ENCODE measurements around the gene FBXO15. TPM values are rescaled to one million over a fixed set of nuclear protein-coding genes. Genes with fewer than 3 reads are reported as not detected.
A peak's percentile ranks its signal among the peaks of the same experiment; 100 is the strongest.

FBXO15 gene
- total and polyA plus RNA-seq, 2 donors (not counting 1 experiment from before 2014, with no cell fraction given): 0.77 to 0.83 TPM

DNA sequence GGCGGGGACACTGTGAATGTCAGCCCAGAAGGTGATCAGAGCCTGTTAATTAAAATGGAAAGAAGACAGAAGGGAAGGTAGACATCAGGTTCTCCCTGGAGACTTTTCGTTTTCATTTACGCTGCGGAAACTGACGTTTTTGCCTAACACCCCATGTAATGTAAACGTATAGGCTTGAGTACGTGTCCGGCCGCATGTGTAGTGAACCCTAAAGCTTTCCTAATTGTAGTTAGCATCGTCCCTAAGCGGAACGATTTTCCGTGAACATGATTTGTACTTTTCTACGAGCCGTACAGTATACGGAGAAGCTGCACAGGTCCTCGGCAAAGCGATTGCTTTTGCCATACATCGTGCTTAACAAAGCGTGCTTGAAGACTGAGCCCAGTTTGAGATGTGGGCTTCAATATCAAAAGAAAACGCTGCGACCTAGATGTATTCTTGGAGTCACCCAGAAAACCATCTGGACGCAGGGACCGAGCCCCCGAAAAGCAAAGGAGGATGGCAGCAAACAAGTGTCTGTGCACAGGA lies 973 bp upstream of the FBXO15 start:
- peaks cover 47% of the 10 kb centered on the region for H3K79me2 ChIP-seq (ENCODE audit: control insufficient read depth, insufficient read depth, low read length)
- peak overlapping the region; percentile 46 for H3K4me2 ChIP-seq (ENCODE audit: extremely low read depth, insufficient read depth, low read length)
- H3K36me3 ChIP-seq (ENCODE audit: control insufficient read depth, insufficient read depth, low read length): peaks cover 2% of the 10 kb centered on the region
- peak overlapping the region; percentile 82 for H3K9ac ChIP-seq (ENCODE audit: insufficient read depth, low read length)
- H3K4me1 ChIP-seq (ENCODE audit: control insufficient read depth, extremely low read depth, insufficient read depth, low read length): peaks cover 6% of the 10 kb centered on the region
- H3K27me3 ChIP-seq (ENCODE audit: control insufficient read depth, insufficient read depth, low read length): no peaks in the 10 kb centered on the region
- H3K4me3 ChIP-seq (replicated peaks in 1 of 4; ENCODE audit: control extremely low read depth in 1 of 4, insufficient read depth in 1 of 4, low read depth in 3 of 4, low read length in 4 of 4): peak overlapping the region; percentile 86 to 99 (median 97)
- peak overlapping the region; percentile 90 for H3K27ac ChIP-seq (ENCODE audit: insufficient read depth, low read length)
- no peak for DNase-seq (ENCODE audit: low read depth in 2 of 2)
- peak overlapping the region; percentile 97 for H2AFZ ChIP-seq (ENCODE audit: low read length)
- H3K9me3 ChIP-seq (ENCODE audit: control insufficient read depth, insufficient read depth, low read depth, low read length): no peaks in the 10 kb centered on the region
- no peaks in the 10 kb centered on the region for H4K20me1 ChIP-seq (ENCODE audit: control insufficient read depth, extremely low read depth, insufficient read depth, low read length)
- TF ChIP-seq, protein P1, sequence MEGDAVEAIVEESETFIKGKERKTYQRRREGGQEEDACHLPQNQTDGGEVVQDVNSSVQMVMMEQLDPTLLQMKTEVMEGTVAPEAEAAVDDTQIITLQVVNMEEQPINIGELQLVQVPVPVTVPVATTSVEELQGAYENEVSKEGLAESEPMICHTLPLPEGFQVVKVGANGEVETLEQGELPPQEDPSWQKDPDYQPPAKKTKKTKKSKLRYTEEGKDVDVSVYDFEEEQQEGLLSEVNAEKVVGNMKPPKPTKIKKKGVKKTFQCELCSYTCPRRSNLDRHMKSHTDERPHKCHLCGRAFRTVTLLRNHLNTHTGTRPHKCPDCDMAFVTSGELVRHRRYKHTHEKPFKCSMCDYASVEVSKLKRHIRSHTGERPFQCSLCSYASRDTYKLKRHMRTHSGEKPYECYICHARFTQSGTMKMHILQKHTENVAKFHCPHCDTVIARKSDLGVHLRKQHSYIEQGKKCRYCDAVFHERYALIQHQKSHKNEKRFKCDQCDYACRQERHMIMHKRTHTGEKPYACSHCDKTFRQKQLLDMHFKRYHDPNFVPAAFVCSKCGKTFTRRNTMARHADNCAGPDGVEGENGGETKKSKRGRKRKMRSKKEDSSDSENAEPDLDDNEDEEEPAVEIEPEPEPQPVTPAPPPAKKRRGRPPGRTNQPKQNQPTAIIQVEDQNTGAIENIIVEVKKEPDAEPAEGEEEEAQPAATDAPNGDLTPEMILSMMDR (conservative IDR thresholded peaks at IDR 0.05 in 1 of 2, IDR thresholded peaks at IDR 0.05 in 1 of 2; ENCODE audit: low read depth in 1 of 2, low read length in 2 of 2): no peak
- no peak for TF ChIP-seq EZH2 (IDR thresholded peaks at IDR 0.05; ENCODE audit: low read length, missing control alignments)

DNA sequence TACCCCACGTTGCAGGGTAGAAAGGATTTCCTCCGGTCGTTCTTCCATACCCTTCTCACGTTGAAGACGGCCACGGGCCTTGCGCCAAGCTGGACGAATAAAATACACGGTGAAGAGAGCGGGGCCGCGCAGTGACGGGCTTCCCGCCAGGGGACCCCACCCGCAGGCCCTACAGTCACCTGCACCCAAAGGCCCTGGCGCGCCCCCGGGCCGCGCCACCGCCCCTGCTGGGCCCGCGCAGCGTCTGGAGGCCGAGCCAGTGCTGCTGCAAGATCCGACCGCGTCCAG lies 199 bp downstream of the FBXO15 start:
- Histone ChIP-seq H2AFZ (ENCODE audit: low read length) (peak overlapping the region; percentile 85), H3K4me2 (ENCODE audit: extremely low read depth, insufficient read depth, low read length) (peak overlapping the region; percentile 98), H3K4me1 (ENCODE audit: control insufficient read depth, extremely low read depth, insufficient read depth, low read length) (peaks cover 6% of the 10 kb centered on the region), H3K27me3 (ENCODE audit: control insufficient read depth, insufficient read depth, low read length) (no peaks in the 10 kb centered on the region), H4K20me1 (ENCODE audit: control insufficient read depth, extremely low read depth, insufficient read depth, low read length) (no peaks in the 10 kb centered on the region), H3K27ac (ENCODE audit: insufficient read depth, low read length) (no peak overlapping the region), H3K36me3 (ENCODE audit: control insufficient read depth, insufficient read depth, low read length) (peaks cover 2% of the 10 kb centered on the region), H3K9ac (ENCODE audit: insufficient read depth, low read length) (peak overlapping the region; percentile 49), H3K4me3 (replicated peaks in 1 of 4; ENCODE audit: control extremely low read depth in 1 of 4, insufficient read depth in 1 of 4, low read depth in 3 of 4, low read length in 4 of 4) (peak overlapping the region; percentile 86 to 99 (median 97)), H3K9me3 (ENCODE audit: control insufficient read depth, insufficient read depth, low read depth, low read length) (no peaks in the 10 kb centered on the region), H3K79me2 (ENCODE audit: control insufficient read depth, insufficient read depth, low read length) (peaks cover 40% of the 10 kb centered on the region)
- TF ChIP-seq, protein P1 (conservative IDR thresholded peaks at IDR 0.05 in 1 of 2, IDR thresholded peaks at IDR 0.05 in 1 of 2; ENCODE audit: low read depth in 1 of 2, low read length in 2 of 2): no peak
- no peak for TF ChIP-seq EZH2 (IDR thresholded peaks at IDR 0.05; ENCODE audit: low read length, missing control alignments)
- no peak for DNase-seq (ENCODE audit: low read depth in 2 of 2)

DNA sequence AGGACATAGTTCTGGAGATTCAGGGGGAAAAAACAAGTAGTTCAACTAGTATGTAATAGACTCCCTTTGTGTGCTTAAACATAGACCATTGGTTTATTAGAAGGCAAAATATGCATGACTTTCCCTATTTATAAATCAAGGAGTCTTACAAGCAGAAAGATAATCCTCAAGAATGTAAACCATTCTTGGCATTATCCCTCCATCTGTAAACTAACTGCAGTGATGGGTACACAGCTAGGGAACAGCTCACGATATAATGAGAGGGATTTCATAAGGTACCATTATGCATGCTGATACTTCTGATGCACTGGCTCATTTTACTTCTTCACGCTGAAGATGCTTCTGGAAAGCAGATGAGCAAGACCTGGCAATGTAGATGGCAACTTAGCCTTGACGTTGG lies 878 bp downstream of the FBXO15 start:
- Histone ChIP-seq H2AFZ (ENCODE audit: low read length) (peak overlapping the region; percentile 85), H3K79me2 (ENCODE audit: control insufficient read depth, insufficient read depth, low read length) (peaks cover 33% of the 10 kb centered on the region), H3K4me3 (replicated peaks in 1 of 4; ENCODE audit: control extremely low read depth in 1 of 4, insufficient read depth in 1 of 4, low read depth in 3 of 4, low read length in 4 of 4) (peak overlapping the region; percentile 86 to 99 (median 97)), H3K27me3 (ENCODE audit: control insufficient read depth, insufficient read depth, low read length) (no peaks in the 10 kb centered on the region), H3K9me3 (ENCODE audit: control insufficient read depth, insufficient read depth, low read depth, low read length) (no peaks in the 10 kb centered on the region), H3K4me2 (ENCODE audit: extremely low read depth, insufficient read depth, low read length) (peak overlapping the region; percentile 98), H4K20me1 (ENCODE audit: control insufficient read depth, extremely low read depth, insufficient read depth, low read length) (no peaks in the 10 kb centered on the region), H3K9ac (ENCODE audit: insufficient read depth, low read length) (no peak overlapping the region), H3K4me1 (ENCODE audit: control insufficient read depth, extremely low read depth, insufficient read depth, low read length) (peaks cover 6% of the 10 kb centered on the region), H3K36me3 (ENCODE audit: control insufficient read depth, insufficient read depth, low read length) (peaks cover 2% of the 10 kb centered on the region), H3K27ac (ENCODE audit: insufficient read depth, low read length) (peak overlapping the region; percentile 8)
- TF ChIP-seq, protein P1 (conservative IDR thresholded peaks at IDR 0.05 in 1 of 2, IDR thresholded peaks at IDR 0.05 in 1 of 2; ENCODE audit: low read depth in 1 of 2, low read length in 2 of 2): no peak
- TF ChIP-seq EZH2 (IDR thresholded peaks at IDR 0.05; ENCODE audit: low read length, missing control alignments): no peak
- peak; percentile 3 to 14 for DNase-seq (ENCODE audit: low read depth in 2 of 2)

Data from fibroblast of lung (primary cell).